Lower leg skin (tissue), 4 donors: ENCODE data around the gene GCNT2. TPM values are rescaled to one million over a fixed set of nuclear protein-coding genes. Genes with fewer than 3 reads are reported as not detected.
A peak's percentile ranks its signal among the peaks of the same experiment; 100 is the strongest.
"Not testable (repeated sequence)": the region's sequence is repeated elsewhere in the genome, so short reads cannot be mapped to it uniquely, and the experiment has no call there.

Experiments
- DNase-seq, 2 donors: peaks; one replicate each; pipeline ENCODE4 v3.0.0-alpha.2; 2019; ENCODE audit warnings: low spot score in 2 of 2
- H3K4me3 ChIP-seq: fragments of 200-600 bp; sonication (generic); 2 replicates; pipeline ENCODE4 v1.5.1; 2017; ENCODE audit warnings: mild to moderate bottlenecking, low read depth; ENCODE audit not compliant: poor library complexity, severe bottlenecking
- CTCF ChIP-seq, 3 donors: fragments of 450-650 bp; IDR thresholded peaks; one replicate each; pipeline ENCODE4 v1.5.1; 2016; ENCODE audit warnings: antibody characterized with exemption in 3 of 3, mild to moderate bottlenecking in 3 of 3, moderate library complexity in 2 of 3
- POLR2A ChIP-seq, 2 donors: fragments of 450-650 bp; IDR thresholded peaks; one replicate each; pipeline ENCODE4 v1.6.1; 2016 to 2017; ENCODE audit warnings: antibody characterized with exemption in 2 of 2, mild to moderate bottlenecking in 1 of 2, moderate library complexity in 1 of 2
- WGBS, 2 donors: methylation state at CpG; one replicate each; pipeline ENCODE4 v1.1.5; 2018; 5-methylcytosine and 5-hydroxymethylcytosine counted together
- intact Hi-C: fragments of 100-400 bp; cut with DNase I; formaldehyde crosslinking; loops from one replicate; pipeline ENCODE4 v1.15.0; 2023; ENCODE audit warnings: low total_unique reads
- total RNA-seq, 4 donors: library from RNA; depleted of rRNA; stranded (reverse); fragments of >200 nt; gene quantifications; one replicate each; pipeline ENCODE4 v1.1.0, GENCODE V29; 2016

GCNT2 gene
- total RNA-seq, 4 donors from 2014 or later: 5.6 to 12.0 (median 10.7) TPM

GRCh38 chr6:10561611-10562199 is 40.6 kb downstream of the GCNT2 start:
- intact Hi-C loops: no loop called here
- no peak for TF ChIP-seq CTCF (IDR thresholded peaks at IDR 0.05)
- no peak for TF ChIP-seq POLR2A (IDR thresholded peaks at IDR 0.05)
- peak in 1 of 2 donors; percentile 18 for DNase-seq
- no peak overlapping the region for H3K4me3 ChIP-seq
- WGBS, 2 donors: 56 to 64% methylated on average over 9 of the region's 9 CpGs

DNA sequence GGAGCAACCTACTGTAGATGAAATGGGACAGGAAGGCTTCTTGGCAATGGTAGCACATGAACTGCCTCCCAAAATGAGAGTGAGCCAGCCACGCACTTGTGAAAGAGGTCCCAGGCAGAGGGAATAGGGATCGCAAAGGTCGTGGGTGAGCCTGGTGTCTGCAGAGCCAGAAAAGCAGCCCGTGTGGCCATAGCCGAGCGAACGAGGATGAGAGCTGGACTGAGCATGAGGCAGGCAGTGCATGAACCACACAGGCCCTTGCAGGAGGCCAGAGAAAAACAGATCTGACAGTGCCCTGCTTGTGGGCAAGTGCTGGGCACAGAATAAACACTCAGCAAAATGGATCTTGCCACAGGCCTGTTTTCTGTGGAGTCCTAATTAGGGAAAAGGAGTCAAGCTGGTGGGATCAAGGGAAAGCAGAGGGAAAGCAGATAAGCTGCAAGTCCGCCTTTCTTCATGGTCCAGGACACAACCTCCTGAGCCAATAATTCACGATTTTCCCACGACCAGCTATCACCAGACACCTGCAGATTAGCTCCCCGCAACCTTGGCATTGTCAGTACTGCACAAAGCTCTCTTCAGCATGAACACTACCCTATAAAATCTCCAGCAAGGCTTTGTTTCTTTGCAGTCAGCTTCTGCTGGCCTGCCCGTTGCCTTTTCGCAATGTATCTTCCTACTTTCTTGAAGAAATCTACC is 44.0 kb downstream of the GCNT2 start:
- WGBS, 2 donors: 85 to 86% methylated on average over 13 of the region's 13 CpGs
- intact Hi-C loops: no loop called here
- TF ChIP-seq CTCF (IDR thresholded peaks at IDR 0.05) (no peak), POLR2A (IDR thresholded peaks at IDR 0.05) (no peak)
- H3K4me3 ChIP-seq: no peak overlapping the region
- peak in 1 of 2 donors; percentile 59 for DNase-seq

GRCh38 chr6:10565913-10566312 is 44.8 kb downstream of the GCNT2 start:
- WGBS, 2 donors: 74 to 85% methylated on average over 9 of the region's 9 CpGs
- TF ChIP-seq CTCF (IDR thresholded peaks at IDR 0.05) (no peak), POLR2A (IDR thresholded peaks at IDR 0.05) (no peak)
- intact Hi-C loops: no loop called here
- DNase-seq: peak in 1 of 2 donors; percentile 52
- H3K4me3 ChIP-seq: no peak overlapping the region

- intact Hi-C loops: no loop called here
- 82 to 86% methylated on average over 6 of the region's 6 CpGs for WGBS, 2 donors
- TF ChIP-seq CTCF (IDR thresholded peaks at IDR 0.05) (no peak), POLR2A (IDR thresholded peaks at IDR 0.05) (no peak)
- DNase-seq: peak in 1 of 2 donors; percentile 21
- H3K4me3 ChIP-seq: no peak overlapping the region
These were observed 46.3 kb downstream of the GCNT2 start for GRCh38 chr6:10567256-10568026.

DNA sequence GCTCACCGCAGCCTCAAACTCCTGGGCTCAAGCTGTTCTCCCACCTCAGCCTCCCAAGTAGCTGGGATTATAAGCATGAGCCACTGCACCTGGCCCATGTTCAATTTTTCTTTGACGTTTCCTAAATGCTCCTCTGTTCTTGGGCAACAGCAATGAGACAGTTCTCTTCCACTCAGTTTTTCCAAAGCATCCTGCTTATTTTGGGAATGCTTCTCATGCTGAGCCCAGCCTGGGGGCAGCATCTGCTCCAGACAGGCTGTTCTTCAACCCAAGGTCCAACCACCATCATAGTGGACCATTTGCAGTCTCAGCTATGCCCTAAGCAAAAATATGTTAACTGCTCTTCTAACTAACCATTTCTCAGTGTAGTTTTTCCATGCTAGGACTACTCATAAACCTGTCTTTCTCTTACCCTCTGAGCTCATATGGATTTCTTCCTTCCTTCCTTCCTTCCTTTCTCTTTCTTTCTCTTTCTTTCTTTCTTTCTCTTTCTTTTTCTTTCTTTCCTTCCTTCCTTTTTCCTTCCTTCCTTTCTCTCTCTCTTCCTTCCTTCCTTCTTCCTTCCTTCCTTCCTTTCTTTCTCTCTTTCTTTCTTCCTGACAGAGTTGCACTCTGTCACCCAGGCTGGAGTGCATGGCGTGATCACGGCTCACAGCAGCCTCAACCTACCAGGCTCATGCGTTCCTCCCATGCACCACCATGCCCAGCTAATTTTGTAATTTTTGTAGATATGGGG is 48.4 kb downstream of the GCNT2 start:
- 75 to 86% methylated on average over 5 of the region's 5 CpGs for WGBS, 2 donors
- DNase-seq: peak in 1 of 2 donors; percentile 39
- no peak overlapping the region for H3K4me3 ChIP-seq
- TF ChIP-seq CTCF (IDR thresholded peaks at IDR 0.05) (no peak), POLR2A (IDR thresholded peaks at IDR 0.05) (no peak)
- intact Hi-C loops: no loop called here

GRCh38 chr6:10575519-10575918 is 54.4 kb downstream of the GCNT2 start:
- 86 to 93% methylated on average over 5 of the region's 5 CpGs for WGBS, 2 donors
- intact Hi-C loops, DNase-seq, H3K4me3 ChIP-seq: not testable (repeated sequence)
